Measurements from ENCODE around the gene NHSL1. TPM values are rescaled to one million over a fixed set of nuclear protein-coding genes. Genes with fewer than 3 reads are reported as not detected.

The NHSL1 gene
- total RNA-seq, 2 experiments from 2014 or later = 2.7 to 10.6 TPM

GRCh38 chr6:138491017-138491416, 8.3 kb downstream of the NHSL1 start:
- Histone ChIP-seq H4K20me1 (ENCODE audit: insufficient read depth, low read length) (no peaks in the 10 kb centered on the region), H3K36me3 (ENCODE audit: insufficient read depth, low read length) (peaks cover 7% of the 10 kb centered on the region), H3K79me2 (ENCODE audit: insufficient read depth, low read depth, low read length) (no peaks in the 10 kb centered on the region), H2AFZ (ENCODE audit: low read length) (no peak overlapping the region), H3K4me1 (ENCODE audit: insufficient read depth, low read length, poor library complexity, severe bottlenecking) (peaks cover 4% of the 10 kb centered on the region), H3K4me3 (ENCODE audit: low read depth, low read length, poor library complexity, severe bottlenecking) (no peak overlapping the region), H3K9me2 (ENCODE audit: insufficient read depth, low read length) (no peaks in the 10 kb centered on the region), H3K9me3 (ENCODE audit: low read length) (no peaks in the 10 kb centered on the region), H3K4me2 (ENCODE audit: low read length) (no peak overlapping the region), H3K27ac (ENCODE audit: low read depth, low read length, poor library complexity, severe bottlenecking) (no peak overlapping the region)
- CTCF ChIA-PET (ENCODE audit: unreplicated experiment) = no interaction called here
- BruUV-seq (replicated peaks) = no TSS peak
- intact Hi-C loops (cut with micrococcal nuclease; ENCODE audit: unreplicated experiment) = no loop called here
- DNase-seq (ENCODE audit: low spot score) = no peak
- TF ChIP-seq EZH2phosphoT487 (IDR thresholded peaks at IDR 0.05; ENCODE audit: borderline replicate concordance, low read depth, low read length) = no peak
- TF ChIP-seq, protein P1, sequence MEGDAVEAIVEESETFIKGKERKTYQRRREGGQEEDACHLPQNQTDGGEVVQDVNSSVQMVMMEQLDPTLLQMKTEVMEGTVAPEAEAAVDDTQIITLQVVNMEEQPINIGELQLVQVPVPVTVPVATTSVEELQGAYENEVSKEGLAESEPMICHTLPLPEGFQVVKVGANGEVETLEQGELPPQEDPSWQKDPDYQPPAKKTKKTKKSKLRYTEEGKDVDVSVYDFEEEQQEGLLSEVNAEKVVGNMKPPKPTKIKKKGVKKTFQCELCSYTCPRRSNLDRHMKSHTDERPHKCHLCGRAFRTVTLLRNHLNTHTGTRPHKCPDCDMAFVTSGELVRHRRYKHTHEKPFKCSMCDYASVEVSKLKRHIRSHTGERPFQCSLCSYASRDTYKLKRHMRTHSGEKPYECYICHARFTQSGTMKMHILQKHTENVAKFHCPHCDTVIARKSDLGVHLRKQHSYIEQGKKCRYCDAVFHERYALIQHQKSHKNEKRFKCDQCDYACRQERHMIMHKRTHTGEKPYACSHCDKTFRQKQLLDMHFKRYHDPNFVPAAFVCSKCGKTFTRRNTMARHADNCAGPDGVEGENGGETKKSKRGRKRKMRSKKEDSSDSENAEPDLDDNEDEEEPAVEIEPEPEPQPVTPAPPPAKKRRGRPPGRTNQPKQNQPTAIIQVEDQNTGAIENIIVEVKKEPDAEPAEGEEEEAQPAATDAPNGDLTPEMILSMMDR (conservative IDR thresholded peaks at IDR 0.05; ENCODE audit: low read length) = no peak
- POLR2A ChIA-PET = interaction anchor here (1.5 kb wide), 1 partner anchor 10 kb away, joined by 4 read pairs; no protein-coding TSS in a partner anchor

DNA sequence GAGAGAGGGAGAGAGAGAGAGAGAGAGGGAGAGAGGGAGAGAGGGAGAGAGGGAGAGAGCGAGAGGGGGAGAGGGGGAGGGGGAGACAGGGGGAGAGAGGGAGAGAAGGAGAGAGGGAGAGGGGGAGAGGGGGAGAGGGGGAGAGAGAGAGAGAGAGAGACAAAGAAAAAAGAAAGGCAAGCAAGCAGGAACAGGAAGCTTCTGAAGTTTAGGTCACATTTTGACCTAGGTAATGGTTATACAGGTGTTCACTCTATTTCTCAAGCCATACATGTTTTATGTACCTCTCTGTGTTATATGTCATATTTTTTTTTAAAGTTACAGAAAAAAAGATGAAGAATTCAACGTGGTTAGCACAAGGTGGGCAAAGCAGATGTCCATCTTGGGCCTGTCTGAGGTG, 9.4 kb downstream of the NHSL1 start:
- no peaks in the 10 kb centered on the region for H4K20me1 ChIP-seq (ENCODE audit: insufficient read depth, low read length)
- H3K4me3 ChIP-seq (ENCODE audit: low read depth, low read length, poor library complexity, severe bottlenecking) = no peak overlapping the region
- BruUV-seq (replicated peaks) = no TSS peak
- no peak overlapping the region for H3K27ac ChIP-seq (ENCODE audit: low read depth, low read length, poor library complexity, severe bottlenecking)
- no peak overlapping the region for H2AFZ ChIP-seq (ENCODE audit: low read length)
- H3K4me2 ChIP-seq (ENCODE audit: low read length) = no peak overlapping the region
- DNase-seq (ENCODE audit: low spot score) = no peak
- H3K9me3 ChIP-seq (ENCODE audit: low read length) = no peaks in the 10 kb centered on the region
- no peak for TF ChIP-seq EZH2phosphoT487 (IDR thresholded peaks at IDR 0.05; ENCODE audit: borderline replicate concordance, low read depth, low read length)
- TF ChIP-seq, protein P1 (conservative IDR thresholded peaks at IDR 0.05; ENCODE audit: low read length) = no peak
- no peaks in the 10 kb centered on the region for H3K9me2 ChIP-seq (ENCODE audit: insufficient read depth, low read length)
- ChIA-PET CTCF (ENCODE audit: unreplicated experiment) (no interaction called here), POLR2A (interaction anchor here (1.5 kb wide), 1 partner anchor 9 kb away, joined by 4 read pairs; no protein-coding TSS in a partner anchor)
- H3K36me3 ChIP-seq (ENCODE audit: insufficient read depth, low read length) = no peaks in the 10 kb centered on the region
- no peaks in the 10 kb centered on the region for H3K79me2 ChIP-seq (ENCODE audit: insufficient read depth, low read depth, low read length)
- H3K4me1 ChIP-seq (ENCODE audit: insufficient read depth, low read length, poor library complexity, severe bottlenecking) = peaks cover 4% of the 10 kb centered on the region
- intact Hi-C loops (cut with micrococcal nuclease; ENCODE audit: unreplicated experiment) = no loop called here

DNA sequence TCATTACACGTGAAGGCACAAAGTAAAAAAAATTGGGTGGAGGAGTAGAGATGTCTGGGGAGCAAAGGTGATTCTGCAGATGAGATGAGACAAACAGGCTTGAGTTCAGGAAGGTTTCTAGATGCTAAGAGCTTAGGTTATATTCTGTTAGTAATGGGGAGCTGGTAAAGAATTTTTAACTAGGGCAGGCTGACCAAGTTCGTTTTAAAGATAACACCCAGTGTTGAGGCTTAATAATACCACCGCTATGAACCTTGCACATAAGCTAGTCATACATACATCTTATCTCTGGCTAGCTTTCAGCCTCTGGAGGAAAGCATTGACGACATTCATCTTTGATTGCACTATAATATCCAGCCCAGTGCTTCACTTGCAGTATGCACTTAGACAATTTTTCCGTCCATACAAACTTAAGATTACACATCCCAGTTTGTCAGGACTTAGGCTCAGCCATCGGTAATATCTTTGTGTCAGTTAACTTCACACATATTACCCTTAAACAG, 12.1 kb downstream of the NHSL1 start:
- CTCF ChIA-PET (ENCODE audit: unreplicated experiment) = no interaction called here
- no peak overlapping the region for H3K4me3 ChIP-seq (ENCODE audit: low read depth, low read length, poor library complexity, severe bottlenecking)
- no peaks in the 10 kb centered on the region for H4K20me1 ChIP-seq (ENCODE audit: insufficient read depth, low read length)
- no peaks in the 10 kb centered on the region for H3K4me1 ChIP-seq (ENCODE audit: insufficient read depth, low read length, poor library complexity, severe bottlenecking)
- H3K27ac ChIP-seq (ENCODE audit: low read depth, low read length, poor library complexity, severe bottlenecking) = no peak overlapping the region
- intact Hi-C loops (cut with micrococcal nuclease; ENCODE audit: unreplicated experiment) = no loop called here
- H3K4me2 ChIP-seq (ENCODE audit: low read length) = no peak overlapping the region
- no peaks in the 10 kb centered on the region for H3K79me2 ChIP-seq (ENCODE audit: insufficient read depth, low read depth, low read length)
- no peaks in the 10 kb centered on the region for H3K9me3 ChIP-seq (ENCODE audit: low read length)
- TF ChIP-seq, protein P1 (conservative IDR thresholded peaks at IDR 0.05; ENCODE audit: low read length) = no peak
- TF ChIP-seq EZH2phosphoT487 (IDR thresholded peaks at IDR 0.05; ENCODE audit: borderline replicate concordance, low read depth, low read length) = no peak
- DNase-seq (ENCODE audit: low spot score) = no peak
- H3K36me3 ChIP-seq (ENCODE audit: insufficient read depth, low read length) = no peaks in the 10 kb centered on the region
- POLR2A ChIA-PET = interaction anchor here (1.7 to 2.2 kb wide), 2 partner anchors 9 to 11 kb away, joined by 5 to 10 read pairs; partner anchors contain the start of gene NHSL1
- H2AFZ ChIP-seq (ENCODE audit: low read length) = no peak overlapping the region
- no TSS peak for BruUV-seq (replicated peaks)
- no peaks in the 10 kb centered on the region for H3K9me2 ChIP-seq (ENCODE audit: insufficient read depth, low read length)
